Thoracic aorta (tissue), 2 donors: ENCODE data around the gene PCDH9. TPM values are rescaled to one million over a fixed set of nuclear protein-coding genes. Genes with fewer than 3 reads are reported as not detected.

Source experiments
- ATAC-seq: fragments of 150-250 bp; one replicate; pipeline ENCODE4 v1.8.0; 2017; ENCODE audit warnings: low read depth; ENCODE audit not compliant: insufficient number of reproducible peaks, low FRiP score
- DNase-seq: peaks from one replicate; pipeline ENCODE4 v3.0.0-alpha.2; 2020; ENCODE audit warnings: low spot score
- H3K27ac ChIP-seq, 2 donors: fragments of 200-600 bp; sonication (generic); 1 replicate in 1 of 2; 2 replicates in 1 of 2; pipeline ENCODE4 v1.5.1; 2016; ENCODE audit warnings: mild to moderate bottlenecking in 2 of 2, moderate library complexity in 2 of 2
- H3K27me3 ChIP-seq: fragments of 200-600 bp; sonication (generic); replicated peaks from 2 replicates; pipeline ENCODE4 v1.6.0; 2016; ENCODE audit warnings: mild to moderate bottlenecking; ENCODE audit not compliant: insufficient read depth
- H3K36me3 ChIP-seq: fragments of 200-600 bp; sonication (generic); one replicate; pipeline ENCODE4 v1.5.1; 2016
- H3K4me1 ChIP-seq, 2 donors: fragments of 200-600 bp; sonication (generic); 1 replicate in 1 of 2; 2 replicates in 1 of 2; pipeline versions ENCODE4 v1.5.1 to v1.6.0; 2016; ENCODE audit warnings: low read depth in 2 of 2, mild to moderate bottlenecking in 1 of 2; ENCODE audit not compliant: control insufficient read depth in 1 of 2
- H3K4me3 ChIP-seq: fragments of 200-600 bp; sonication (generic); 2 replicates; pipeline ENCODE4 v1.5.1; 2016; ENCODE audit warnings: mild to moderate bottlenecking
- H3K9me3 ChIP-seq: fragments of 200-600 bp; sonication (generic); 2 replicates; pipeline ENCODE4 v1.5.1; 2016
- total RNA-seq, 2 donors: library from RNA; depleted of rRNA; stranded (reverse); fragments of >200 nt; gene quantifications; one replicate each; pipeline versions ENCODE4 v1.1.0 to v1.2.3, GENCODE V29; 2016
- TF ChIP-seq, protein P1 (sequence below): fragments of 200-600 bp; sonication (generic); IDR thresholded peaks from one replicate; pipeline ENCODE4 v1.5.1; 2019; ENCODE audit warnings: antibody characterized with exemption

PCDH9 gene
- total RNA-seq, 2 donors from 2014 or later = 12.3 to 15.3 TPM

DNA sequence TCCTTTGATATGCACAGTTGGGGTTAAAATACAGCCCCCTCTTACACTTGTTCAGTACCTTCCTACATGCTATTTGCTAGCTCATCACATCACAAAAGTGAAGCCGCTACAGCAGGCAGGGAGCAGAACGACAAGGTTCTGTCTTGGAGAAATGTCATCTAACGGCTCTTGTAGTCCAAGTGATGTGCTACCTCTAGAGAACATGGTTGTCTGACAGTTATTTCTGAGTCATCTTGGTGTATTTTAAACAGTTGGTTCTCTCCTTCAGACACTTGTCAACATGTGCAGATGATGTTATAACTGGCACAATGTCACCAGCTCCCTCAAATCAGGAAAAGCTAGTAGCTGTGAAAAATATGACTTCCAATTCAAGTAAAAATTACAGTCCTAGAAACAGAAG, 865.0 kb downstream of the PCDH9 start:
- ATAC-seq = no peak
- no peak for DNase-seq
- no peak overlapping the region for H3K27ac ChIP-seq
- H3K9me3 ChIP-seq = no peaks in the 10 kb centered on the region
- H3K4me1 ChIP-seq = no peaks in the 10 kb centered on the region
- H3K27me3 ChIP-seq = no peaks in the 10 kb centered on the region
- no peaks in the 10 kb centered on the region for H3K36me3 ChIP-seq
- TF ChIP-seq, protein P1, sequence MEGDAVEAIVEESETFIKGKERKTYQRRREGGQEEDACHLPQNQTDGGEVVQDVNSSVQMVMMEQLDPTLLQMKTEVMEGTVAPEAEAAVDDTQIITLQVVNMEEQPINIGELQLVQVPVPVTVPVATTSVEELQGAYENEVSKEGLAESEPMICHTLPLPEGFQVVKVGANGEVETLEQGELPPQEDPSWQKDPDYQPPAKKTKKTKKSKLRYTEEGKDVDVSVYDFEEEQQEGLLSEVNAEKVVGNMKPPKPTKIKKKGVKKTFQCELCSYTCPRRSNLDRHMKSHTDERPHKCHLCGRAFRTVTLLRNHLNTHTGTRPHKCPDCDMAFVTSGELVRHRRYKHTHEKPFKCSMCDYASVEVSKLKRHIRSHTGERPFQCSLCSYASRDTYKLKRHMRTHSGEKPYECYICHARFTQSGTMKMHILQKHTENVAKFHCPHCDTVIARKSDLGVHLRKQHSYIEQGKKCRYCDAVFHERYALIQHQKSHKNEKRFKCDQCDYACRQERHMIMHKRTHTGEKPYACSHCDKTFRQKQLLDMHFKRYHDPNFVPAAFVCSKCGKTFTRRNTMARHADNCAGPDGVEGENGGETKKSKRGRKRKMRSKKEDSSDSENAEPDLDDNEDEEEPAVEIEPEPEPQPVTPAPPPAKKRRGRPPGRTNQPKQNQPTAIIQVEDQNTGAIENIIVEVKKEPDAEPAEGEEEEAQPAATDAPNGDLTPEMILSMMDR = no peak
- H3K4me3 ChIP-seq = no peak overlapping the region

DNA sequence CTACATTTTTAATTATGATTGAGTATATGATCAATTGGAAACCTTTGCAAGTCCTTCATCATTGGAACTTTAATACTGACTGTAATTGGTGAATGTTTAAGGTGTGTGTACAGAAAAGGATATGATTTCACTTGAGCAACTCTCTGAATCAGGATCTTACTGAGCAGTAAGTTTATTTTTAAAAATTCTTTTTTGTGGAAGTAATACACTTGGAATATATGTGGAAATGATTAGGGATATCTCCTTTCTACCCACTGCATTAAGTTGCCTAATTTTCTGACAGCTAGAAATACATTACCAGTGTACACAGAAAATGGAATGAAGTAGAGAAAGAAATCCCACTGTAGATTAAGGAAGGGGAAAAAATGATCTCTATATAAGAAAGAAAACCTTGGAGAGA, 865.8 kb downstream of the PCDH9 start:
- TF ChIP-seq, protein P1 = no peak
- DNase-seq (no peak), ATAC-seq (no peak)
- no peak overlapping the region for H3K27ac ChIP-seq
- H3K9me3 ChIP-seq = no peaks in the 10 kb centered on the region
- H3K36me3 ChIP-seq = no peaks in the 10 kb centered on the region
- no peak overlapping the region for H3K4me3 ChIP-seq
- no peaks in the 10 kb centered on the region for H3K27me3 ChIP-seq
- no peaks in the 10 kb centered on the region for H3K4me1 ChIP-seq

DNA sequence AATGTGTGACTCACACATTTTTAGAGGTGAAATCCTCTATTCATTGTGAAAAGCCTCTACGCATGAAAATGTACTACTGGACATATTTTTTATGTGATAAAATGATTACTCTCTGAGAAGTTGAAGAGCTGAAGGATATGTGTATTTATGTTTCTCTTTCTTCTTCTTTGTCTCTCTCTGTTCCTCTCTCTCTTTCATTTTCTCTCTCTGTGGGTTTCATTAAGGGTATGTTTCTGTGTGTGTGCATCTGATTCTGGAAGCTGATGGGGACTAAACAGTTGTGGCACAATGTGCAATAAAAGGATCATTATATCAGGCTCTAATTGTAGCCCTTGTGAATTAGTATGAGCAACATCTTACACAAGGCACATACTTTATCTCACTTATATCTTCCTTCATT, 867.7 kb downstream of the PCDH9 start:
- no peak overlapping the region for H3K27ac ChIP-seq
- H3K9me3 ChIP-seq = no peaks in the 10 kb centered on the region
- no peak for ATAC-seq
- no peaks in the 10 kb centered on the region for H3K4me1 ChIP-seq
- no peak overlapping the region for H3K4me3 ChIP-seq
- no peak for DNase-seq
- no peaks in the 10 kb centered on the region for H3K36me3 ChIP-seq
- H3K27me3 ChIP-seq = no peaks in the 10 kb centered on the region
- TF ChIP-seq, protein P1 = no peak

DNA sequence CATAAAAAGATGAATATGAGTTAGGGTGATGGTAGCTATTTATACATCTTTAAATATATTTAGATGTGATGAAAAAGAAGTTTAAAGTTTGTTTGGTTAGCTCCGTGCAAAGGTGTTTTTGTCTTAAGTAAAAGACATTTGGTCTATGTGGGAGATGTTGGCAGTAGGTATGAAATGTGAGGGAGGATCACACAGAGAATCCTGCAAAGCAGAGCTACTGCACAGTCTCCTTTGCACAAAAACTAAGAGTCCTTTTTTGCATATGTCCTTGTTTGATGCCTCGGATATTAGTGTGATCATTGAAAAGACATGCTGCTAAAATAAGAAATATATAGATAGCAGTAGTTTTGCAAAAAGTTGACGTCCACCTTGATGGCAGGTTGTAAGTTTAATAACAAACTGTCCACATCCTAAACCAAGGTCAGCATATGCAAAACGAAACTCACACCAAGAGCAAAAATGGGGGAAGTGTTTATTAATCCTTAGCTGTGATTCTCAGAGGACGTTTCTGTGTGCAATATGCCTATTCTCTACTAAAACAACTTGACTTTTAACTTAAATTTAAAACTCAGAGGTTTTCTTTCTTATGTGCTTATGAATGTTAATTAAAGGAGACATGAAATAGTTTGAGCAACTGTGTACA, 870.1 kb downstream of the PCDH9 start:
- TF ChIP-seq, protein P1 = no peak
- Histone ChIP-seq H3K4me3 (no peak overlapping the region), H3K9me3 (no peaks in the 10 kb centered on the region), H3K36me3 (no peaks in the 10 kb centered on the region), H3K27ac (no peak overlapping the region), H3K27me3 (no peaks in the 10 kb centered on the region), H3K4me1 (no peaks in the 10 kb centered on the region)
- ATAC-seq (no peak), DNase-seq (no peak)

DNA sequence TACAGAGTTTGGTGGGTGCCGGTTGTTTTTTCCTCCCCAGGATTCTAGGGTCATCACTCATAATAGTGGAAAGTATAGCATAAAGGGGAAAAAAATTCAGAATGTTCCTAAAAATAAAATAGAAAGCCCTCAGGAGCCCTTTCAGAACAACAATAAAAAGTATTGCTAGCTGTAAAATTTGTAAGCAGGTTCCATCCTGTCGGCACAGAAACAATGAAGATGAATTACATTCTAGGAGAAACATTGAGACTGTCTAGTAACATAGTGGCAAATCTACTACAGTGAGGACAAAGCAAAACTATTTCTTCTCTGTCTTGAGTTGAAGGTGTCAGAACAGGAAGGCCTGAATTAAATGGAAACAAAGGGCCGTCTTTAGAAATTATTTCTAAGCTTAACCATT, 870.7 kb downstream of the PCDH9 start:
- Histone ChIP-seq H3K4me1 (no peaks in the 10 kb centered on the region), H3K36me3 (no peaks in the 10 kb centered on the region), H3K27me3 (no peaks in the 10 kb centered on the region), H3K4me3 (no peak overlapping the region), H3K27ac (no peak overlapping the region), H3K9me3 (no peaks in the 10 kb centered on the region)
- DNase-seq (no peak), ATAC-seq (no peak)
- TF ChIP-seq, protein P1 = no peak
